ENCODE data around the gene DOCK4.
A peak's percentile ranks its signal among the peaks of the same experiment; 100 is the strongest.

DOCK4 gene

DNA sequence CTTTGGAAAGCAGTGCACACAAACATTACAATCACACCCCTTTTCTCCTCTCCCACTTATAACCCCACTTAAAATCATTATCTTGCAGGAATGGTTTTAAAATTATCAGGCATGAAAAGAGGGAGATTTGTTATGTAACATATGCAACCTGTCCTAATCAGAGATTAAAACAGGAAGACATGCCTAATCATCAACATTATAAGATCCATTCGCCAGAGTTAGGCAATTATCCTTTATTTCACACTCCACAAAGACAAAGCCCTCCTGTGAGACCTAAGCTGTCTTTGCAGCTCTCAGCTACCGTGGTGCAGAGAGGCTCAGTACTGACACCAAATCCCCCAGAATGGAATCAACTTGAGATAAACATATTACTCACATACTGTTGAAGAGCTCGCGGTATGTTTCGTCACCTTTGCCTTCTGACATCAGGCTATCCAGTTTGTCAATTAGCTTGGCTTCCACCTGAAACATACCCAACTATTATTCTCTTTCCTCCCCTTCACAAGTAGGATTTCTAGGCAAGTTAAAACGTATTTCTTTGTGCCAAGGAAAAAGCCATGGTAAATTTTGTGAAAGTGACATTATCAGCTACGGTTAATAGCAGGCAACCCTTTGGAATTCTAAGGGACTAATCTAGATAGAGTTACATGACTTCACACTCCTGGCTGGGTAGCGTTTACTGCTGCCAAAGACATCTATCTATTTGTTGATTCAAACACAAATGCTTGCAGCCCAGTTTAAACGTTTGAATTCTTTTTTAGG lies 417.7 kb downstream of the DOCK4 start:
- DNase-seq: peak; percentile 86
- no peak overlapping the region for H3K27ac ChIP-seq (ENCODE audit: low read depth, low read length)
- no CpG with 5 or more reads among the region's 9 CpGs for WGBS (ENCODE audit: extremely low coverage, insufficient coverage, low lambda C conversion rate)

DNA sequence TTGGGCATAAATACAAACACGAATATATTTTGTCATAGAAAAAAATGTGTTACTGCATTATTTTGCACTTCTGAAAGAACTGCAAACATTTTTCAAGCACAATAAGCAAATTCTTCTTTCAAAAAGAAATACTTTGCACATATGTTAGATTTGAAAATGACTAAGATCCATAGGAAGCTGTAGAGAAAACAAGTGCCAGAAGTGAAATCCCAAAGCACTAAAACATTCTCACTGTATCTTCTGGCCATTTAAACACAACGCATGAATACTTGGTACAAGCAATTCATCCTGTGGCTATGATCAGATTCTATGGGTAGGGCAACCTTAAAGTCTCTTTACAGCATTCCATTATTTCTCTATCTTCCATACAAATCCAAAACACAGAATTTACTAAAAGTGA lies 418.5 kb downstream of the DOCK4 start:
- no peak overlapping the region for H4K5ac ChIP-seq (ENCODE audit: low read length)
- no peak overlapping the region for H3K4me3 ChIP-seq (ENCODE audit: low read length)
- no peak for DNase-seq
- no peaks in the 10 kb centered on the region for H3K79me2 ChIP-seq (ENCODE audit: control insufficient read depth, insufficient read depth, low read length)
- H3K27ac ChIP-seq (ENCODE audit: low read depth, low read length): no peak overlapping the region
- no peak overlapping the region for H2BK120ac ChIP-seq (ENCODE audit: low read depth, low read length)
- no peak overlapping the region for H4K8ac ChIP-seq (ENCODE audit: low read depth, low read length)
- H3K4ac ChIP-seq (ENCODE audit: low read depth, low read length): no peak overlapping the region
- H3K4me2 ChIP-seq (ENCODE audit: low read length): no peak overlapping the region
- no peak overlapping the region for H3K56ac ChIP-seq (ENCODE audit: low read length)
- no peaks in the 10 kb centered on the region for H3K27me3 ChIP-seq (ENCODE audit: insufficient read depth, low read length, poor library complexity)
- no peak overlapping the region for H3K23ac ChIP-seq (ENCODE audit: low read length)
- WGBS (ENCODE audit: extremely low coverage, insufficient coverage, low lambda C conversion rate): no CpG with 5 or more reads among the region's 2 CpGs
- H3K4me1 ChIP-seq (ENCODE audit: control insufficient read depth, low read depth, low read length): no peaks in the 10 kb centered on the region
- H3K36me3 ChIP-seq (ENCODE audit: control insufficient read depth, insufficient read depth, low read length): no peaks in the 10 kb centered on the region
- H2AK5ac ChIP-seq (ENCODE audit: low read length): no peak overlapping the region
- no peak overlapping the region for H3K9ac ChIP-seq (ENCODE audit: low read length)
- no peaks in the 10 kb centered on the region for H3K79me1 ChIP-seq (ENCODE audit: low read length)
- no peak overlapping the region for H2BK5ac ChIP-seq (ENCODE audit: low read length)
- no peak overlapping the region for H3K18ac ChIP-seq (ENCODE audit: low read length)
- H2BK15ac ChIP-seq (replicated peaks; ENCODE audit: low read depth): no peak overlapping the region

More for the DNA sequence above, 417.7 kb downstream of the DOCK4 start:
- Histone ChIP-seq H3K18ac (ENCODE audit: low read length) (peak overlapping the region; percentile 28), H2BK120ac (ENCODE audit: low read depth, low read length) (no peak overlapping the region), H3K4me3 (ENCODE audit: low read length) (no peak overlapping the region), H3K4me1 (ENCODE audit: control insufficient read depth, low read depth, low read length) (no peaks in the 10 kb centered on the region), H3K36me3 (ENCODE audit: control insufficient read depth, insufficient read depth, low read length) (no peaks in the 10 kb centered on the region), H3K79me2 (ENCODE audit: control insufficient read depth, insufficient read depth, low read length) (no peaks in the 10 kb centered on the region), H4K8ac (ENCODE audit: low read depth, low read length) (no peak overlapping the region), H3K4ac (ENCODE audit: low read depth, low read length) (no peak overlapping the region), H2BK5ac (ENCODE audit: low read length) (no peak overlapping the region), H3K23ac (ENCODE audit: low read length) (no peak overlapping the region), H3K56ac (ENCODE audit: low read length) (no peak overlapping the region), H4K5ac (ENCODE audit: low read length) (no peak overlapping the region), H3K79me1 (ENCODE audit: low read length) (no peaks in the 10 kb centered on the region), H3K9ac (ENCODE audit: low read length) (no peak overlapping the region), H3K4me2 (ENCODE audit: low read length) (no peak overlapping the region), H2BK15ac (replicated peaks; ENCODE audit: low read depth) (no peak overlapping the region), H2AK5ac (ENCODE audit: low read length) (no peak overlapping the region), H3K27me3 (ENCODE audit: insufficient read depth, low read length, poor library complexity) (no peaks in the 10 kb centered on the region)

DNA sequence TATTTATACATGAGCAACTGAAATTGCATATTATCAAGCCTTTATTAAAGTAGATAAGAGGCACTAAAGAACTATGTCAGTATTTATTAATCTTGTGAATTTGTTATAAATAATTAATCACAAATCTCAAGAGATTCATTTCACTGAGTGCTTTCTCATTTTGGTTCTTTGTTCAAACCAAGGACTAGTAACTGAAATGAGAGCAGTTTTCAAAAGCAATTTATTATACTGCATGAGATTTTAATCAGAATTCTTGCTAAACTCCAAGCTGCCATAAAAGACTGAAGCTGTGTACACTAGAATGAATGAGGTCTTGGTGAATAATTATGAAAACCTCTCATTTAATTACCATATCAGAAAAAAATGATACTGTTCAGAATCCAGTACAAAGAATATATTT lies 419.1 kb downstream of the DOCK4 start:
- Histone ChIP-seq H3K27ac (ENCODE audit: low read depth, low read length) (no peak overlapping the region), H3K79me1 (ENCODE audit: low read length) (no peaks in the 10 kb centered on the region), H3K18ac (ENCODE audit: low read length) (no peak overlapping the region), H3K4me1 (ENCODE audit: control insufficient read depth, low read depth, low read length) (no peaks in the 10 kb centered on the region), H3K4me2 (ENCODE audit: low read length) (no peak overlapping the region), H3K79me2 (ENCODE audit: control insufficient read depth, insufficient read depth, low read length) (no peaks in the 10 kb centered on the region), H3K27me3 (ENCODE audit: insufficient read depth, low read length, poor library complexity) (no peaks in the 10 kb centered on the region), H2BK120ac (ENCODE audit: low read depth, low read length) (no peak overlapping the region), H4K5ac (ENCODE audit: low read length) (no peak overlapping the region), H3K9ac (ENCODE audit: low read length) (no peak overlapping the region), H3K4me3 (ENCODE audit: low read length) (no peak overlapping the region), H2BK5ac (ENCODE audit: low read length) (no peak overlapping the region), H3K36me3 (ENCODE audit: control insufficient read depth, insufficient read depth, low read length) (no peaks in the 10 kb centered on the region), H4K8ac (ENCODE audit: low read depth, low read length) (no peak overlapping the region), H3K4ac (ENCODE audit: low read depth, low read length) (no peak overlapping the region), H2BK15ac (replicated peaks; ENCODE audit: low read depth) (no peak overlapping the region), H3K56ac (ENCODE audit: low read length) (no peak overlapping the region), H2AK5ac (ENCODE audit: low read length) (no peak overlapping the region), H3K23ac (ENCODE audit: low read length) (no peak overlapping the region)
- no peak for DNase-seq

DNA sequence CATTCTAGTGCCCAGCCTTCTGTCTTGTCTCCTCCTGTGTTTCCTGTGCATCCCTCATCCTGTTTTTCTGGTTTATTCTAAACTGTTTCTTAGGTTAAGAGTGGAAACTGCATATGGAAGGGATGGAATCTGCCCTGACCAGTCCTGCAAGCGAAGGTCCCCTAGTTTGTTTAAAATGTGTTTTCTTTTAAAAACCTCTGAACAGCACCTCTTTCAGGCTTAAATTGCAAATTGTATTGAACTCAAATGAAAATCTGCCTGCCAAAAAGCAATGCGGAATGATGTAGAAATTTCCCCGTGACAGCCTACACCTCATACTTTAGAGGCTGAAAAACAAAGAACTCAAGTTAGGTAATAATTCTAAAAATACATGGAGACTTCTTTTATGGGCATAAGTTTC lies 421.1 kb downstream of the DOCK4 start:
- Histone ChIP-seq H3K4ac (ENCODE audit: low read depth, low read length) (no peak overlapping the region), H3K4me1 (ENCODE audit: control insufficient read depth, low read depth, low read length) (no peaks in the 10 kb centered on the region), H3K9ac (ENCODE audit: low read length) (no peak overlapping the region), H4K5ac (ENCODE audit: low read length) (no peak overlapping the region), H3K79me1 (ENCODE audit: low read length) (no peaks in the 10 kb centered on the region), H2AK5ac (ENCODE audit: low read length) (no peak overlapping the region), H3K23ac (ENCODE audit: low read length) (no peak overlapping the region), H4K8ac (ENCODE audit: low read depth, low read length) (no peak overlapping the region), H3K4me3 (ENCODE audit: low read length) (no peak overlapping the region), H3K27ac (ENCODE audit: low read depth, low read length) (no peak overlapping the region), H3K18ac (ENCODE audit: low read length) (no peak overlapping the region), H2BK15ac (replicated peaks; ENCODE audit: low read depth) (no peak overlapping the region), H3K4me2 (ENCODE audit: low read length) (no peak overlapping the region), H3K79me2 (ENCODE audit: control insufficient read depth, insufficient read depth, low read length) (no peaks in the 10 kb centered on the region), H3K27me3 (ENCODE audit: insufficient read depth, low read length, poor library complexity) (no peaks in the 10 kb centered on the region), H3K56ac (ENCODE audit: low read length) (no peak overlapping the region), H2BK120ac (ENCODE audit: low read depth, low read length) (no peak overlapping the region), H2BK5ac (ENCODE audit: low read length) (no peak overlapping the region), H3K36me3 (ENCODE audit: control insufficient read depth, insufficient read depth, low read length) (no peaks in the 10 kb centered on the region)
- peak; percentile 8 for DNase-seq
- no CpG with 5 or more reads among the region's 3 CpGs for WGBS (ENCODE audit: extremely low coverage, insufficient coverage, low lambda C conversion rate)

DNA sequence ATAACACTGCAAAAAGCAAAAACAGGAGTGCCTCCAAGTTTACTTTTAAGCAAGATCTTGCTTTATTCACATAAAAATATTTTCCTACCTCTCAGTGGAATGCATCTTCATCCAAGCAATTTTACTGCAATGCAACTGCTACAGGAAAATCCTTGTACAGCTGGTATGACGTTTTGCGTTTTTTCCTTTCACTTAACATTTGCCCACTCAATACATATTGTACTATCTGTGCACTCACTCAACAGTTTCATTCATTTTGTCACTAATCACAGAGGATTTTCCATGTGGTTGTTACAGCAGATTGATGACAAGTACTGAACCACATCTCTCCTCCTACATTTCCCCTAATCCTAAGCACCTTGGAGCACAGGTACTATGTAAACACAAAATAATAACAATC lies 421.9 kb downstream of the DOCK4 start:
- no peaks in the 10 kb centered on the region for H3K79me2 ChIP-seq (ENCODE audit: control insufficient read depth, insufficient read depth, low read length)
- no peak overlapping the region for H3K27ac ChIP-seq (ENCODE audit: low read depth, low read length)
- no peaks in the 10 kb centered on the region for H3K36me3 ChIP-seq (ENCODE audit: control insufficient read depth, insufficient read depth, low read length)
- WGBS (ENCODE audit: extremely low coverage, insufficient coverage, low lambda C conversion rate): no CpG with 5 or more reads among the region's 2 CpGs
- H3K18ac ChIP-seq (ENCODE audit: low read length): no peak overlapping the region
- no peak overlapping the region for H3K9ac ChIP-seq (ENCODE audit: low read length)
- no peak overlapping the region for H2BK15ac ChIP-seq (replicated peaks; ENCODE audit: low read depth)
- H2AK5ac ChIP-seq (ENCODE audit: low read length): no peak overlapping the region
- H3K23ac ChIP-seq (ENCODE audit: low read length): no peak overlapping the region
- no peaks in the 10 kb centered on the region for H3K4me1 ChIP-seq (ENCODE audit: control insufficient read depth, low read depth, low read length)
- no peak overlapping the region for H2BK5ac ChIP-seq (ENCODE audit: low read length)
- no peak overlapping the region for H3K4me3 ChIP-seq (ENCODE audit: low read length)
- H4K5ac ChIP-seq (ENCODE audit: low read length): no peak overlapping the region
- no peaks in the 10 kb centered on the region for H3K79me1 ChIP-seq (ENCODE audit: low read length)
- no peaks in the 10 kb centered on the region for H3K27me3 ChIP-seq (ENCODE audit: insufficient read depth, low read length, poor library complexity)
- no peak overlapping the region for H3K56ac ChIP-seq (ENCODE audit: low read length)
- H3K4me2 ChIP-seq (ENCODE audit: low read length): no peak overlapping the region
- H4K8ac ChIP-seq (ENCODE audit: low read depth, low read length): no peak overlapping the region
- DNase-seq: no peak
- no peak overlapping the region for H3K4ac ChIP-seq (ENCODE audit: low read depth, low read length)
- H2BK120ac ChIP-seq (ENCODE audit: low read depth, low read length): no peak overlapping the region

DNA sequence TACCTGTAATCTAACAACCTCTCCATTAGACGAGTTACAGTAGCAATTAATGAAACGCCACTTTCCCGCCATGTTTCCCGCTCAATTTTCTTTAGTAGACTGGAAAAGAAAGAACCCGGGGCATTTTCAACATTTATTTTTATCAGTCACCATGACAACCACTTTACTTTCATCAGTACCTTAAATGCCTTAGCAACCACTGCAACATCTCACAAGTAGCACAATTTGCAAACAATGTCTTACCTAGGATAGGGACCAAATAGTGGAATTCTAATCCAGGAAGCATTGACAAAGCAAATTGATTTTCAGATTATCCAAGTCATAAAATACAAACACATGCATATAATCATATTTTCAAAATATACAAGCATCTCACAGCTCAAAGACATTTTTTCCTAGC lies 422.3 kb downstream of the DOCK4 start:
- H3K27me3 ChIP-seq (ENCODE audit: insufficient read depth, low read length, poor library complexity): no peaks in the 10 kb centered on the region
- no peak overlapping the region for H3K27ac ChIP-seq (ENCODE audit: low read depth, low read length)
- H3K79me2 ChIP-seq (ENCODE audit: control insufficient read depth, insufficient read depth, low read length): no peaks in the 10 kb centered on the region
- no peak overlapping the region for H3K4me3 ChIP-seq (ENCODE audit: low read length)
- H2BK5ac ChIP-seq (ENCODE audit: low read length): no peak overlapping the region
- no peak overlapping the region for H2AK5ac ChIP-seq (ENCODE audit: low read length)
- H3K79me1 ChIP-seq (ENCODE audit: low read length): no peaks in the 10 kb centered on the region
- H3K36me3 ChIP-seq (ENCODE audit: control insufficient read depth, insufficient read depth, low read length): no peaks in the 10 kb centered on the region
- no peak overlapping the region for H3K56ac ChIP-seq (ENCODE audit: low read length)
- H3K9ac ChIP-seq (ENCODE audit: low read length): no peak overlapping the region
- no peak overlapping the region for H3K4me2 ChIP-seq (ENCODE audit: low read length)
- no peak overlapping the region for H2BK15ac ChIP-seq (replicated peaks; ENCODE audit: low read depth)
- WGBS (ENCODE audit: extremely low coverage, insufficient coverage, low lambda C conversion rate): no CpG with 5 or more reads among the region's 5 CpGs
- H3K23ac ChIP-seq (ENCODE audit: low read length): no peak overlapping the region
- H3K4ac ChIP-seq (ENCODE audit: low read depth, low read length): no peak overlapping the region
- no peaks in the 10 kb centered on the region for H3K4me1 ChIP-seq (ENCODE audit: control insufficient read depth, low read depth, low read length)
- DNase-seq: peak; percentile 58
- no peak overlapping the region for H3K18ac ChIP-seq (ENCODE audit: low read length)
- no peak overlapping the region for H4K8ac ChIP-seq (ENCODE audit: low read depth, low read length)
- H2BK120ac ChIP-seq (ENCODE audit: low read depth, low read length): no peak overlapping the region
- no peak overlapping the region for H4K5ac ChIP-seq (ENCODE audit: low read length)
